Thymus (tissue), 11 donors: ENCODE measurements around the gene FMNL2. TPM values are rescaled to one million over a fixed set of nuclear protein-coding genes. Genes with fewer than 3 reads are reported as not detected.
A peak's percentile ranks its signal among the peaks of the same experiment; 100 is the strongest.

Experiments used
- DNase-seq, 9 donors: peaks; one replicate each; pipeline ENCODE4 v3.0.0-alpha.2; 2013; ENCODE audit warnings: low spot score in 9 of 9, low read depth in 6 of 9, missing footprints in 1 of 9
- H3K27ac ChIP-seq, 2 donors: one replicate each; pipeline ENCODE4 v1.5.1; 2013; ENCODE audit warnings: control low read depth in 1 of 2, low read depth in 1 of 2, low read length in 1 of 2, mild to moderate bottlenecking in 1 of 2, moderate library complexity in 1 of 2
- H3K27me3 ChIP-seq, 2 donors: one replicate each; pipeline ENCODE4 v1.5.1; 2013; ENCODE audit warnings: low read length in 1 of 2; ENCODE audit not compliant: control insufficient read depth in 2 of 2, insufficient read depth in 1 of 2
- H3K36me3 ChIP-seq, 2 donors: one replicate each; pipeline ENCODE4 v1.5.1; 2013; ENCODE audit warnings: low read length in 1 of 2, mild to moderate bottlenecking in 1 of 2, moderate library complexity in 1 of 2; ENCODE audit not compliant: control insufficient read depth in 2 of 2, insufficient read depth in 2 of 2
- H3K4me1 ChIP-seq, 2 donors: one replicate each; pipeline ENCODE4 v1.5.1; 2013; ENCODE audit warnings: low read length in 2 of 2; ENCODE audit not compliant: control insufficient read depth in 2 of 2, insufficient read depth in 2 of 2
- H3K4me3 ChIP-seq, 2 donors: one replicate each; pipeline ENCODE4 v1.5.1; 2013; ENCODE audit warnings: low read length in 2 of 2, control low read depth in 1 of 2, mild to moderate bottlenecking in 1 of 2
- H3K9me3 ChIP-seq, 2 donors: one replicate each; pipeline ENCODE4 v1.5.1; 2013; ENCODE audit warnings: low read length in 1 of 2, mild to moderate bottlenecking in 1 of 2; ENCODE audit not compliant: control insufficient read depth in 2 of 2, insufficient read depth in 1 of 2
- WGBS: extraction: QIAGEN DNeasy Blood & Tissue Kit; methylation state at CpG from one replicate; pipeline ENCODE4 v1.1.7; 2013; 5-methylcytosine and 5-hydroxymethylcytosine counted together
- polyA plus RNA-seq: library from polyadenylated mRNA; stranded (reverse); fragments of 200-250 nt; gene quantifications from one replicate; pipeline ENCODE4 v1.2.3, GENCODE V29; 2013
- total RNA-seq: library from RNA; stranded (reverse); fragments of 120-200 nt; gene quantifications from one replicate; pipeline ENCODE4 v1.2.4, GENCODE V29; 2013
- donor health status: healthy.

FMNL2 gene
- total and polyA plus RNA-seq, 2 donors, result 18.9 to 61.3 TPM

GRCh38 chr2:152632736-152633135, 297.8 kb downstream of the FMNL2 start:
- no peak for DNase-seq
- Histone ChIP-seq H3K27ac (no peak overlapping the region), H3K4me3 (no peak overlapping the region), H3K36me3 (no peaks in the 10 kb centered on the region), H3K9me3 (no peaks in the 10 kb centered on the region), H3K4me1 (peaks cover 0 to 3% of the 10 kb centered on the region in 2 donors), H3K27me3 (no peaks in the 10 kb centered on the region)
- 97% methylated on average over 3 of the region's 3 CpGs for WGBS

GRCh38 chr2:152635635-152636298, 300.8 kb downstream of the FMNL2 start:
- peaks cover 0 to under 1% of the 10 kb centered on the region in 2 donors for H3K4me1 ChIP-seq
- H3K4me3 ChIP-seq, result no peak overlapping the region
- H3K36me3 ChIP-seq, result no peaks in the 10 kb centered on the region
- H3K27me3 ChIP-seq, result no peaks in the 10 kb centered on the region
- no peak overlapping the region for H3K27ac ChIP-seq
- DNase-seq, result peak in 8 of 9 donors; percentile 21 to 65 (median 36)
- H3K9me3 ChIP-seq, result no peaks in the 10 kb centered on the region
- 41% methylated on average over 5 of the region's 5 CpGs for WGBS

GRCh38 chr2:152637251-152637650, 302.3 kb downstream of the FMNL2 start:
- Histone ChIP-seq H3K4me1 (no peaks in the 10 kb centered on the region), H3K27me3 (no peaks in the 10 kb centered on the region), H3K27ac (no peak overlapping the region), H3K9me3 (no peaks in the 10 kb centered on the region), H3K36me3 (no peaks in the 10 kb centered on the region), H3K4me3 (no peak overlapping the region)
- WGBS, result 96% methylated on average over 7 of the region's 7 CpGs
- no peak for DNase-seq

- WGBS, result 96% methylated on average over 2 of the region's 2 CpGs
- Histone ChIP-seq H3K9me3 (no peaks in the 10 kb centered on the region), H3K27ac (no peak overlapping the region), H3K4me3 (no peak overlapping the region), H3K36me3 (no peaks in the 10 kb centered on the region), H3K4me1 (no peaks in the 10 kb centered on the region), H3K27me3 (no peaks in the 10 kb centered on the region)
- DNase-seq, result no peak
Observed at GRCh38 chr2:152638056-152638455, 303.1 kb downstream of the FMNL2 start.

GRCh38 chr2:152638590-152638989, 303.6 kb downstream of the FMNL2 start:
- Histone ChIP-seq H3K27ac (no peak overlapping the region), H3K4me1 (no peaks in the 10 kb centered on the region), H3K4me3 (no peak overlapping the region), H3K27me3 (no peaks in the 10 kb centered on the region), H3K36me3 (peaks cover 0 to 3% of the 10 kb centered on the region in 2 donors), H3K9me3 (no peaks in the 10 kb centered on the region)
- WGBS, result 83% methylated on average over 8 of the region's 8 CpGs
- no peak for DNase-seq

GRCh38 chr2:152644189-152644873, 309.4 kb downstream of the FMNL2 start:
- no peak for DNase-seq
- Histone ChIP-seq H3K9me3 (no peaks in the 10 kb centered on the region), H3K4me1 (no peaks in the 10 kb centered on the region), H3K36me3 (peaks cover 0 to 10% of the 10 kb centered on the region in 2 donors), H3K27ac (no peak overlapping the region), H3K4me3 (no peak overlapping the region), H3K27me3 (no peaks in the 10 kb centered on the region)
- WGBS, result 96% methylated on average over 6 of the region's 6 CpGs

GRCh38 chr2:152646264-152646663, 311.3 kb downstream of the FMNL2 start:
- H3K27ac ChIP-seq, result no peak overlapping the region
- H3K4me3 ChIP-seq, result no peak overlapping the region
- DNase-seq, result no peak
- H3K9me3 ChIP-seq, result no peaks in the 10 kb centered on the region
- peaks cover 0 to 14% of the 10 kb centered on the region in 2 donors for H3K36me3 ChIP-seq
- no peaks in the 10 kb centered on the region for H3K4me1 ChIP-seq
- WGBS, result 73% methylated on average over 4 of the region's 4 CpGs
- H3K27me3 ChIP-seq, result no peaks in the 10 kb centered on the region

GRCh38 chr2:152646775-152647174, 311.8 kb downstream of the FMNL2 start:
- H3K36me3 ChIP-seq, result peaks cover 0 to 19% of the 10 kb centered on the region in 2 donors
- 98% methylated on average over 3 of the region's 3 CpGs for WGBS

GRCh38 chr2:152647552-152647951, 312.6 kb downstream of the FMNL2 start:
- no peak overlapping the region for H3K27ac ChIP-seq
- H3K4me3 ChIP-seq, result no peak overlapping the region
- H3K9me3 ChIP-seq, result no peaks in the 10 kb centered on the region
- DNase-seq, result no peak
- peaks cover 0 to 27% of the 10 kb centered on the region in 2 donors for H3K36me3 ChIP-seq
- no peaks in the 10 kb centered on the region for H3K27me3 ChIP-seq
- no peaks in the 10 kb centered on the region for H3K4me1 ChIP-seq
- WGBS, result 95% methylated on average over 9 of the region's 9 CpGs

More at GRCh38 chr2:152646775-152647174, 311.8 kb downstream of the FMNL2 start:
- Histone ChIP-seq H3K27ac (no peak overlapping the region), H3K9me3 (no peaks in the 10 kb centered on the region), H3K4me3 (no peak overlapping the region), H3K27me3 (no peaks in the 10 kb centered on the region), H3K4me1 (no peaks in the 10 kb centered on the region)
- DNase-seq, result no peak
